Aorta (tissue), 5 donors: ENCODE results near the gene PKD2L2. TPM values are rescaled to one million over a fixed set of nuclear protein-coding genes. Genes with fewer than 3 reads are reported as not detected.
"Not testable (repeated sequence)": the region's sequence is repeated elsewhere in the genome, so short reads cannot be mapped to it uniquely, and the experiment has no call there.

Experiments
- ATAC-seq: fragments of 200-7000 bp; cut with Tn5 transposase; one replicate; pipeline ENCODE4 v1.9.1; 2022; ENCODE audit warnings: moderate library complexity; ENCODE audit not compliant: low FRiP score
- DNase-seq, 2 donors: peaks; one replicate each; pipeline ENCODE4 v3.0.0-alpha.2; 2020
- H3K27ac ChIP-seq, 2 donors: one replicate each; pipeline ENCODE4 v1.5.1; 2013; ENCODE audit warnings: low read length in 2 of 2, mild to moderate bottlenecking in 2 of 2, moderate library complexity in 2 of 2, control low read depth in 1 of 2, inconsistent platforms in 1 of 2, low read depth in 1 of 2
- H3K27me3 ChIP-seq, 2 donors: one replicate each; pipeline ENCODE4 v1.6.1; 2013; ENCODE audit warnings: control low read depth in 1 of 2, low read length in 1 of 2, mild to moderate bottlenecking in 1 of 2, moderate library complexity in 1 of 2; ENCODE audit not compliant: insufficient read depth in 2 of 2, control insufficient read depth in 1 of 2
- H3K36me3 ChIP-seq, 2 donors: one replicate each; pipeline ENCODE4 v1.6.1; 2013; ENCODE audit warnings: control low read depth in 1 of 2, low read length in 1 of 2, mild to moderate bottlenecking in 1 of 2; ENCODE audit not compliant: insufficient read depth in 2 of 2, control insufficient read depth in 1 of 2
- H3K4me1 ChIP-seq, 2 donors: one replicate each; pipeline ENCODE4 v1.6.1; 2013; ENCODE audit warnings: low read length in 2 of 2, control low read depth in 1 of 2, mild to moderate bottlenecking in 1 of 2, moderate library complexity in 1 of 2; ENCODE audit not compliant: insufficient read depth in 2 of 2, control insufficient read depth in 1 of 2
- H3K4me3 ChIP-seq, 2 donors: one replicate each; pipeline ENCODE4 v1.5.1; 2013; ENCODE audit warnings: low read length in 2 of 2, control low read depth in 1 of 2, mild to moderate bottlenecking in 1 of 2
- H3K9me3 ChIP-seq: one replicate; pipeline ENCODE4 v1.6.1; 2013; ENCODE audit warnings: mild to moderate bottlenecking, low read length; ENCODE audit not compliant: control insufficient read depth
- WGBS, 2 donors: extraction: QIAGEN DNeasy Blood & Tissue Kit; methylation state at CpG; one replicate each; pipeline ENCODE4 v1.1.7; 2013; 5-methylcytosine and 5-hydroxymethylcytosine counted together
- intact Hi-C, 2 donors: fragments of 100-400 bp; cut with DNase I; formaldehyde crosslinking; loops; one replicate each; pipeline versions ENCODE4 v1.14.2 to v1.15.0; 2022
- polyA plus RNA-seq, 2 donors: library from polyadenylated mRNA; stranded (reverse); fragments of 200-250 nt; gene quantifications; one replicate each; pipeline ENCODE4 v1.2.3, GENCODE V29; 2013
- total RNA-seq, 2 donors: library from RNA; stranded (reverse); fragmentation: NEBNext Ultra II Directional; extraction: Animal tissue kit (Norgen Biotek cat#: 25700); gene quantifications; one replicate each; pipeline ENCODE4 v1.2.1, GENCODE V29; 2021
- donor health status: healthy with polysubstance abuse.
- donor health status: Bipolar disorder and iron deficiency.
- donor health status: DM: no; HTN: no; CAD: no.
- donor health status: DM: no; HTN: no; CAD: no.
- donor health status: DM: yes; HTN: yes; CAD: no.

PKD2L2 gene
- total and polyA plus RNA-seq, 4 donors, result not detected

DNA sequence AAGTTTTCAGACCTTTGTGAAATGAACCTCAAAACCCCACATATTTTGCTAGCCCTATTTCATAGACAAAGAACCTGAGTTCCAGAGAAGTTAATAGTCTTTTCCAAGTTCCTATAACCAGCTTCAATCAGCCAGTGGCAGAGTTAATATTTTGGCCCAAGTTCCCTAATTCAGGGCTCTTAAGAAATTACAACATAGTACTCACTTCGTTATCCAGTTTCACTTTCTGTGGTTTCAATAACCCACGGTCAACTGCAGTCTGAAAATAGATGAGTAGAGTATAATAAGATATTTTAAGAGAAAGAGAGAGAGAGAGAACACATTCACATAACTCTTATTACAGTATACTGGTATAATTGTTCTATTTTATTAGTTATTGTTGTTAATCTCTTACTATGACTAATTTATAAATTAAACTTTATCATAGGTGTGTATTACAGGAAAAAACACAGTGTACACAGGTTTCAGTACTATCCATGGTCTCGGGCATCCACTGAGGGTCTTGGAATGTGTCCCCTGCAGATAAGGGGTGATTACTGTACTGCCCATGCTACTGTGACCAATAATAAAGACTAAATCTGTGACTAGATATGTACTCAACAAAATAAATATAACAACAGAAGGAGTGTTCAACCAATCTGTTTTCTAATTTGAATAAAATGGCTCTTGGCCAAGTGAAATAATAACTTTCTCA lies 30.9 kb upstream of the PKD2L2 start:
- peaks cover 0 to 3% of the 10 kb centered on the region in 2 donors for H3K4me1 ChIP-seq
- intact Hi-C loops, result no loop called here
- H3K4me3 ChIP-seq, result peak overlapping the region; percentile 24 to 35
- no peaks in the 10 kb centered on the region for H3K27me3 ChIP-seq
- DNase-seq (no peak), ATAC-seq (peak; percentile 80)
- WGBS, 2 donors, result 29 to 30% methylated on average over 3 of the region's 3 CpGs
- H3K9me3 ChIP-seq, result no peaks in the 10 kb centered on the region
- H3K27ac ChIP-seq, result no peak overlapping the region
- no peaks in the 10 kb centered on the region for H3K36me3 ChIP-seq

DNA sequence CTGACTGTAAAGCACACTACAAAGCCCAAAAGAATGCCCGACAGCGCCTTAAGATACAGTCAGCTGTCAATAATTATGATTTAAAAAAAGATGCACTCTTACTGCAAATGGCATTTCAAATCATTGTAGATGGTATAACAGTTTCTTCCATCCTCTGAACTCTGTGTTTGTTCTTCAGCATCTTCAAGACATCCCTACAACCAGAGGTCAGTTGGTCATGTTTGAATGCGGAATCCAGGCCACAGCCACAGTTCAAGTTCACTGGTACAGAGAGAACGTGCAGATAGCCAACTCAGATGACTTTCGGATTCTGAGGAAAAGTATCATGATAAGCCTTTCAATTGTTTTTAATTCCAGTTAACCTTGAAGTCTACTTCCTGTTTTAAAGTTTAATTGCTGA lies 30.3 kb upstream of the PKD2L2 start:
- H3K4me3 ChIP-seq, result no peak overlapping the region
- no peak overlapping the region for H3K27ac ChIP-seq
- no peaks in the 10 kb centered on the region for H3K36me3 ChIP-seq
- intact Hi-C loops, result no loop called here
- H3K27me3 ChIP-seq, result no peaks in the 10 kb centered on the region
- WGBS, 2 donors, result 88% methylated on average over 5 of the region's 5 CpGs
- H3K4me1 ChIP-seq, result peaks cover 0 to 3% of the 10 kb centered on the region in 2 donors
- DNase-seq, result no peak
- ATAC-seq, result no peak
- no peaks in the 10 kb centered on the region for H3K9me3 ChIP-seq

- Histone ChIP-seq H3K4me3 (no peak overlapping the region), H3K36me3 (no peaks in the 10 kb centered on the region), H3K9me3 (no peaks in the 10 kb centered on the region), H3K4me1 (peaks cover 0 to 2% of the 10 kb centered on the region in 2 donors), H3K27ac (no peak overlapping the region), H3K27me3 (no peaks in the 10 kb centered on the region)
- 90 to 94% methylated on average over 3 of the region's 3 CpGs for WGBS, 2 donors
- ATAC-seq (no peak), DNase-seq (no peak)
- intact Hi-C loops, result no loop called here
Measured at GRCh38 chr5:137862251-137862650, 27.0 kb upstream of the PKD2L2 start.

DNA sequence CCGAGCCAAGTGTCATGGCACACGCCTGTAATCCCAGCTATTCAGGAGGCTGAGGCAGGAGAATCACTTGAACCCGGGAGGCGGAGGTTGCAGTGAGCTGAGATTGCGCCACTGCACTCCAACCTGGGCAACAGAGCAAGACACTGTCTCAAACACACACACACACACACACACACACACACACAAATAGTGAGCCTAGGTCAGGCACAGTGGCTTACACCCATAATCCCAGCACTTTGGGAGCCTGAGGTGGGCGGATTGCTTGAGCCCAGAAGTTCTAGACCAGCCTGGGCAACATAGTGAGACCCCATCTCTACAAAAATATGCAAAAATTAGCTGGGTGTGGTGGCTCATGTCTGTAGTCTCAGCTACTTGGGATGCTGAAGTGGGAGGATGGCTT lies 25.6 kb upstream of the PKD2L2 start:
- H3K9me3 ChIP-seq, H3K27ac ChIP-seq, H3K36me3 ChIP-seq, DNase-seq, intact Hi-C loops, ATAC-seq, H3K4me1 ChIP-seq, H3K4me3 ChIP-seq, H3K27me3 ChIP-seq: not testable (repeated sequence)
- WGBS, 2 donors, result 94% methylated on average over 6 of the region's 6 CpGs

DNA sequence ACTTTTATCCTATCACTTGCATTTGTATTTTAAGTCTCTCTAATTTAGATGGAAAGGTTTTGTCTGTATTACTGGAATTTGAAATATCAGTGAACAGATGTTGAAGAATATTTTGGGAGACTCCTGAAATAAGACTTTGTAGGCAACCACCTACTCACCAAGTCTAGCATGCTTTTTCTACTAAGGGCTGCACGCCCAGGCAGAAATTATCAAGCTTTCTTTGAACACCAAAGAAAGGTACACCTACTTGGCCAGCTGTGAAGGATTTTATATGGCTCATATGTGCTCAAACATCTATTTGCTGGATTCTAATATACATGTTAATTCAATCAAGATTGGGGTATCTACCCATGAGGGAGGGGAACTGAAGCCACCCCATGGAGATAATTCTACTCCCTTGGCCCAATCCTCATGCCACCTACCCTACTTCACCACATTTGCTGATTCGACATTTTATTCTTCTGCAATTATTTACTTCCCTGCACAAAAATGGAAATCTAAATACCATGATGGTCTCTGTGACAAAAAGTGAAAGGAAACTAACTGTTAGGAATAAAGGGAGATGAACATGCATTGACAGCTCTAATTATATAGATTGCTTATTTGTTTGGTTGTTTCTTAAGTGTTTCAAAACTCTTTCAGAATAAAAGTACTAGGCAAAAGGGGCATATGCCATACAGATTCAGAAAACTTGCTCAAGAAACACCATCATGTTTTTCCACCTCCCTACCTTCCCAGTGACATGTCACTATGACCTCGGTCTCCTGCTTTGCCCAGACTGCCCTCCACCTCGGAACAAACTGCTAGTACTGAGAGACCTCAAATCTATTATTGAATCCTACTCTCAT lies 22.5 kb upstream of the PKD2L2 start:
- no peaks in the 10 kb centered on the region for H3K4me1 ChIP-seq
- no peak overlapping the region for H3K4me3 ChIP-seq
- intact Hi-C loops, result no loop called here
- WGBS, 2 donors, result 93% methylated on average over 4 of the region's 4 CpGs
- ATAC-seq, result no peak
- H3K27me3 ChIP-seq, result no peaks in the 10 kb centered on the region
- no peaks in the 10 kb centered on the region for H3K36me3 ChIP-seq
- no peaks in the 10 kb centered on the region for H3K9me3 ChIP-seq
- H3K27ac ChIP-seq, result no peak overlapping the region
- no peak for DNase-seq

DNA sequence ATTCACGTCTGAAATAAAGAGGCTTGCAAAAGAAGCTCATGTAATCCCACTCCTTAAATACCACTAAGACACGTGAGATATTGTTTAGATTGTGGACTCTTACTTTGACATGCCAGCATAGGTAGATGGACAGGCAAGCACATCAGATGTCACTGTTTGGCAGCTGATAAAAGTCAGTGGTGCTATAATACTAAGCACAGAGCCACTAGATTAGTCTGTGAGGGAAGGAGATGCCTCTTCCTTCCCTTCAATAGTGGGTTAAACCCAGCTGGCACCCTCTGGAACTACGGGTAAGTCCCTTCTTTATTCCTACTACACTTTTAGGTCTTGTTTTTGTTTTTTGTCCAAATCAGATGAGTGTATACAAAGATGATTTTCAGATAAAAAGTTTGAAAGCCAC lies 21.6 kb upstream of the PKD2L2 start, which contains the start of gene MYOT:
MYOT (plus strand) TSS at position 197 of the 400 bp plus-strand sequence. CDS start 2,792 bp downstream, outside the sequence.
- no peaks in the 10 kb centered on the region for H3K36me3 ChIP-seq
- no peak within 1 kb of the TSS for H3K4me3 ChIP-seq
- intact Hi-C loops, result no loop called here
- WGBS, 2 donors, result 73 to 77% methylated on average over 3 of the region's 3 CpGs
- H3K4me1 ChIP-seq, result no peaks in the 10 kb centered on the region
- no peak within 1 kb of the TSS for H3K27ac ChIP-seq
- no peak for DNase-seq
- no peaks in the 10 kb centered on the region for H3K27me3 ChIP-seq
- no peaks in the 10 kb centered on the region for H3K9me3 ChIP-seq
- ATAC-seq, result no peak

DNA sequence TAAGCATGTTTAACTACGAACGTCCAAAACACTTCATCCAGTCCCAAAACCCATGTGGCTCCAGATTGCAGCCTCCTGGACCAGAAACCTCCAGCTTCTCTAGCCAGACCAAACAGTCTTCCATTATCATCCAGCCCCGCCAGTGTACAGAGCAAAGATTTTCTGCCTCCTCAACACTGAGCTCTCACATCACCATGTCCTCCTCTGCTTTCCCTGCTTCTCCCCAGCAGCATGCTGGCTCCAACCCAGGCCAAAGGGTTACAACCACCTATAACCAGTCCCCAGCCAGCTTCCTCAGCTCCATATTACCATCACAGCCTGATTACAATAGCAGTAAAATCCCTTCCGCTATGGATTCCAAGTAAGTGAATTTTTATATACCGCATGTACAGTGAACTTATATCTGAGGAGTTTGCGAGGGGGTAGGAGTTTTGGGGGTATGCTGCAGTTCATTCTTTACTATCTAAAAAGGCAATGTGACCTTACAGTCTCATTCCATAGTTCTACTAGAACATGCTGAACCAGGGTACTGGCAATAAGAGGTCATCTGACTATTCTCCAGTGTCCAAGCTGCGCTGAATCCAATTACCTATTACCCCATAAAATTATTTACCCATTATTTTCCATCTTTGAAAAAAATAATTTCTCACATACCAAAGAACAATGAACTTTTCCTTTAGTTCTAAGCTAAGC lies 18.5 kb upstream of the PKD2L2 start:
- no peaks in the 10 kb centered on the region for H3K27me3 ChIP-seq
- WGBS, 2 donors, result 93 to 95% methylated on average over 7 of the region's 7 CpGs
- H3K4me1 ChIP-seq, result no peaks in the 10 kb centered on the region
- ATAC-seq (no peak), DNase-seq (no peak)
- no peak overlapping the region for H3K4me3 ChIP-seq
- H3K9me3 ChIP-seq, result no peaks in the 10 kb centered on the region
- H3K36me3 ChIP-seq, result no peaks in the 10 kb centered on the region
- intact Hi-C loops, result no loop called here
- H3K27ac ChIP-seq, result no peak overlapping the region

DNA sequence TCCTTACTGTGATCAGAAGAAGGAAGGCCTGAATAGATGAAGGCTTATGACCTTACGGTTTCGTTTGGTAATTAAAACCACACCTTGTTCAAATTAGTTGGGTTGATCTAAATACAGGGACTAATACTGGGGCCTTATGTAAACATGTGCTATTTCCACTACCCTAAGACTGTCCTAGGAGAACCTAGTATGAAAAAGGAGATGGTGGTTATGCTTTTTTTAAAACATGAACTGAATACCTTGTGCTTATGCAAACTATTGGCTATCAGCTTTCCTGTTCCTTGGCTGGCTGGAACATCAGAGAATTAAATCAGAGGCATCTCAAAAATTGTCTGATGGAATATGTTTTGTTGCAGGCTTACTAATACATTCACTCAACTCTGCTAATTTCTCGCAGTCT lies 17.7 kb upstream of the PKD2L2 start:
- Histone ChIP-seq H3K4me3 (no peak overlapping the region), H3K27me3 (no peaks in the 10 kb centered on the region), H3K4me1 (no peaks in the 10 kb centered on the region), H3K36me3 (no peaks in the 10 kb centered on the region), H3K9me3 (no peaks in the 10 kb centered on the region), H3K27ac (no peak overlapping the region)
- DNase-seq, result no peak
- intact Hi-C loops, result no loop called here
- no peak for ATAC-seq
- 94 to 98% methylated on average over 3 of the region's 3 CpGs for WGBS, 2 donors
